Measurements from ENCODE around the gene TSPEAR. TPM values are rescaled to one million over a fixed set of nuclear protein-coding genes. Genes with fewer than 3 reads are reported as not detected.

Gene TSPEAR
- total and polyA plus RNA-seq, 2 of the 13 experiments (the other 11 are each of a cell fraction or from before 2014, with no cell fraction given) = 0.07 to 0.32 TPM

GRCh38 chr21:44697811-44698734 lies 13.3 kb downstream of the TSPEAR start (continued):
- TF ChIP-seq ZHX2 (IDR thresholded peaks at IDR 0.05; ENCODE audit: low read depth) = no peak
- TF ChIP-seq ZHX2 (CRISPR knock-in tag; IDR thresholded peaks at IDR 0.05; ENCODE audit: borderline replicate concordance) = no peak
- 0 out of 2 replicates have a peak, but pooled peaks have one; percentile 31 for TF ChIP-seq ZNF800 (CRISPR knock-in tag; IDR thresholded peaks at IDR 0.05)
- TF ChIP-seq ZNF512B (CRISPR knock-in tag; IDR thresholded peaks at IDR 0.05; ENCODE audit: borderline replicate concordance) = no peak
- no peak for TF ChIP-seq ARNT (IDR thresholded peaks at IDR 0.05)
- no peak for TF ChIP-seq ATF3 (CRISPR knock-in tag; IDR thresholded peaks at IDR 0.05)
- TF ChIP-seq SP1 (IDR thresholded peaks at IDR 0.05) = no peak
- TF ChIP-seq SP1 (CRISPR knock-in tag; IDR thresholded peaks at IDR 0.05) = no peak
- TF ChIP-seq DZIP1 (CRISPR knock-in tag; IDR thresholded peaks at IDR 0.05) = no peak
- TF ChIP-seq SETDB1 (CRISPR knock-in tag; IDR thresholded peaks at IDR 0.05; ENCODE audit: borderline replicate concordance) = no peak
- no peak for TF ChIP-seq NFATC3 (CRISPR knock-in tag; IDR thresholded peaks at IDR 0.05)
- TF ChIP-seq GTF3A (CRISPR knock-in tag; conservative IDR thresholded peaks at IDR 0.05) = no peak
- TF ChIP-seq MBNL3 (CRISPR knock-in tag; conservative IDR thresholded peaks at IDR 0.05) = no peak
- TF ChIP-seq KLF13 (CRISPR knock-in tag; IDR thresholded peaks at IDR 0.05) = no peak
- TF ChIP-seq FOXC1 (CRISPR knock-in tag; IDR thresholded peaks at IDR 0.05; ENCODE audit: borderline replicate concordance) = no peak; the same call in 1 of the 2 replicates
